ENCODE measurements around the gene PER3. TPM values are rescaled to one million over a fixed set of nuclear protein-coding genes. Genes with fewer than 3 reads are reported as not detected.

Gene PER3
- total and polyA plus RNA-seq, 4 donors: 3.3 to 21.0 (median 6.2) TPM

GRCh38 chr1:7751174-7751573 is 32.9 kb upstream of the PER3 start:
- Histone ChIP-seq H3K9me3 (ENCODE audit: control insufficient read depth in 4 of 4, low read length in 3 of 4) (no peaks in the 10 kb centered on the region), H3K27me3 (ENCODE audit: control insufficient read depth in 4 of 4, insufficient read depth in 4 of 4, low read length in 3 of 4) (no peaks in the 10 kb centered on the region), H3K4me1 (ENCODE audit: control insufficient read depth in 4 of 4, insufficient read depth in 4 of 4, low read length in 3 of 4) (peaks cover 0 to 8% (median 7%) of the 10 kb centered on the region in 4 donors), H3K27ac (ENCODE audit: low read depth in 1 of 2, low read length in 2 of 2) (no peak overlapping the region), H3K4me3 (ENCODE audit: low read depth in 1 of 3, low read length in 3 of 3) (no peak overlapping the region), H3K36me3 (ENCODE audit: control insufficient read depth in 4 of 4, insufficient read depth in 3 of 4, low read depth in 1 of 4, low read length in 3 of 4) (no peaks in the 10 kb centered on the region), H3K9ac (ENCODE audit: low read depth in 1 of 2, low read length in 2 of 2) (no peak overlapping the region)
- 89% methylated on average over 11 of the region's 11 CpGs for WGBS
- DNase-seq (ENCODE audit: low spot score): no peak
- TF ChIP-seq TAF1 (conservative IDR thresholded peaks at IDR 0.05): no peak
- TF ChIP-seq REST (IDR thresholded peaks at IDR 0.05): no peak
- no peak for TF ChIP-seq CTCF (IDR thresholded peaks at IDR 0.05; ENCODE audit: low read depth, low read length, missing input control)
- no peak for TF ChIP-seq FOXA1 (IDR thresholded peaks at IDR 0.05)

- 19% methylated on average over 18 of the region's 18 CpGs for WGBS
- H3K9ac ChIP-seq (ENCODE audit: low read depth in 1 of 2, low read length in 2 of 2): peak overlapping the region in 1 of 2 donors; percentile 59
- TF ChIP-seq ATF3 (IDR thresholded peaks at IDR 0.05) (peak; percentile 15), RAD21 (IDR thresholded peaks at IDR 0.05) (peak; percentile 96), RXRA (IDR thresholded peaks at IDR 0.05) (no peak), FOXA2 (IDR thresholded peaks at IDR 0.05) (peak; percentile 6), GABPA (IDR thresholded peaks at IDR 0.05 in 1 of 2, conservative IDR thresholded peaks at IDR 0.05 in 1 of 2) (no peak), HNF4A (conservative IDR thresholded peaks at IDR 0.05) (no peak), MAX (IDR thresholded peaks at IDR 0.05) (no peak), CTCF (IDR thresholded peaks at IDR 0.05; ENCODE audit: low read depth, low read length, missing input control) (peak; percentile 80), FOXA1 (IDR thresholded peaks at IDR 0.05) (no peak), YY1 (IDR thresholded peaks at IDR 0.05) (no peak), TAF1 (conservative IDR thresholded peaks at IDR 0.05) (no peak), SP1 (IDR thresholded peaks at IDR 0.05) (no peak), REST (IDR thresholded peaks at IDR 0.05) (no peak), JUND (IDR thresholded peaks at IDR 0.05) (no peak), EGR1 (IDR thresholded peaks at IDR 0.05; ENCODE audit: low read depth in 2 of 2) (no peak), NR2F2 (IDR thresholded peaks at IDR 0.05) (no peak), HNF4G (IDR thresholded peaks at IDR 0.05) (no peak)
Observed at GRCh38 chr1:7752512-7753417, 31.3 kb upstream of the PER3 start.

More at GRCh38 chr1:7752512-7753417, 31.3 kb upstream of the PER3 start:
- Histone ChIP-seq H3K4me1 (ENCODE audit: control insufficient read depth in 4 of 4, insufficient read depth in 4 of 4, low read length in 3 of 4) (peaks cover 0 to 8% (median 7%) of the 10 kb centered on the region in 4 donors), H3K27ac (ENCODE audit: low read depth in 1 of 2, low read length in 2 of 2) (no peak overlapping the region), H3K9me3 (ENCODE audit: control insufficient read depth in 4 of 4, low read length in 3 of 4) (no peaks in the 10 kb centered on the region), H3K4me3 (ENCODE audit: low read depth in 1 of 3, low read length in 3 of 3) (peak overlapping the region; percentile 40 to 59 (median 44)), H3K27me3 (ENCODE audit: control insufficient read depth in 4 of 4, insufficient read depth in 4 of 4, low read length in 3 of 4) (no peaks in the 10 kb centered on the region), H3K36me3 (ENCODE audit: control insufficient read depth in 4 of 4, insufficient read depth in 3 of 4, low read depth in 1 of 4, low read length in 3 of 4) (no peaks in the 10 kb centered on the region)
- DNase-seq (ENCODE audit: low spot score): peak; percentile 50
